Suppressor macrophage treated with lipopolysaccharide for 1 hour (primary cell): ENCODE measurements around the gene CEMIP.

Experiments used
- DNase-seq, 3 donors: peaks; one replicate each; pipeline ENCODE4 v3.0.0-alpha.2; 2020 to 2022

The CEMIP gene

GRCh38 chr15:80934761-80935221, 155.6 kb downstream of the CEMIP start:
- peak; percentile 22 to 62 (median 34) for DNase-seq

- no peak for DNase-seq
Measured at GRCh38 chr15:80936288-80937078, 157.3 kb downstream of the CEMIP start.

GRCh38 chr15:80937718-80938117, 158.5 kb downstream of the CEMIP start:
- DNase-seq: no peak

GRCh38 chr15:80939216-80939615, 160.0 kb downstream of the CEMIP start:
- DNase-seq: no peak

- DNase-seq: no peak
Measured at GRCh38 chr15:80940331-80940730, 161.2 kb downstream of the CEMIP start.

GRCh38 chr15:80940851-80941250, 161.7 kb downstream of the CEMIP start:
- no peak for DNase-seq

GRCh38 chr15:80942266-80942665, 163.1 kb downstream of the CEMIP start:
- DNase-seq: no peak

- DNase-seq: no peak
Measured at GRCh38 chr15:80942746-80943565, 163.8 kb downstream of the CEMIP start.

- no peak for DNase-seq
Measured at GRCh38 chr15:80944818-80945217, 165.6 kb downstream of the CEMIP start.

GRCh38 chr15:80945605-80946004, 166.4 kb downstream of the CEMIP start:
- no peak for DNase-seq

GRCh38 chr15:80946576-80946975, 167.4 kb downstream of the CEMIP start:
- no peak for DNase-seq

GRCh38 chr15:80948651-80949292, 169.6 kb downstream of the CEMIP start:
- no peak for DNase-seq

- DNase-seq: no peak
Measured at GRCh38 chr15:80949756-80950155, 170.6 kb downstream of the CEMIP start.

- DNase-seq: no peak
Measured at GRCh38 chr15:80950291-80951078, 171.3 kb downstream of the CEMIP start.

GRCh38 chr15:80951941-80952340, 172.8 kb downstream of the CEMIP start:
- DNase-seq: no peak

- no peak for DNase-seq
Measured at GRCh38 chr15:80953001-80953952, 174.1 kb downstream of the CEMIP start.

- no peak for DNase-seq
Measured at GRCh38 chr15:80953953-80954778, 175.0 kb downstream of the CEMIP start.

GRCh38 chr15:80955571-80956452, 176.6 kb downstream of the CEMIP start:
- DNase-seq: peak; percentile 84 to 94 (median 94)

GRCh38 chr15:80957556-80957955, 178.4 kb downstream of the CEMIP start:
- peak; percentile 29 to 41 (median 31) for DNase-seq
